LNCAP (cell line): ENCODE data around the gene ATP2A1.

Experiments
- TF ChIP-seq, protein P1 (sequence below): fragments of 450-650 bp; IDR thresholded peaks from 2 replicates; pipeline ENCODE4 v1.5.1; 2017; ENCODE audit warnings: mild to moderate bottlenecking

The ATP2A1 gene

DNA sequence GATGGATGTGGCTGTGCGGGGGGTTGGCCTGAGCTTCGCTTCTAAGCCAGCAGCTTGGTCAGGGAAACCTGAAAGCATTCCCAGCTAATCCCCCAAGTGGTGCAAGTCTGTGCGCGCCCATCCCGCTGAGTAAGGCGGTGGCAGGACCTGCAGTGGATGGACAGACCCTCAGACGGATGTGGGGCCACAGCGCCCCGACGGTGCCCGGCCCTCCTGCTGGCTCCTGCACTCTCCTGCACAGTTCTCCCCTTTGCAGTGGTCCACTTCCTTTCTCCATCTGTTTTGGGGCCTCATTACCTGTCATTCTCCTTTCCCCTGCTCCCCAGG lies 2.3 kb downstream of the ATP2A1 start:
- TF ChIP-seq, protein P1, sequence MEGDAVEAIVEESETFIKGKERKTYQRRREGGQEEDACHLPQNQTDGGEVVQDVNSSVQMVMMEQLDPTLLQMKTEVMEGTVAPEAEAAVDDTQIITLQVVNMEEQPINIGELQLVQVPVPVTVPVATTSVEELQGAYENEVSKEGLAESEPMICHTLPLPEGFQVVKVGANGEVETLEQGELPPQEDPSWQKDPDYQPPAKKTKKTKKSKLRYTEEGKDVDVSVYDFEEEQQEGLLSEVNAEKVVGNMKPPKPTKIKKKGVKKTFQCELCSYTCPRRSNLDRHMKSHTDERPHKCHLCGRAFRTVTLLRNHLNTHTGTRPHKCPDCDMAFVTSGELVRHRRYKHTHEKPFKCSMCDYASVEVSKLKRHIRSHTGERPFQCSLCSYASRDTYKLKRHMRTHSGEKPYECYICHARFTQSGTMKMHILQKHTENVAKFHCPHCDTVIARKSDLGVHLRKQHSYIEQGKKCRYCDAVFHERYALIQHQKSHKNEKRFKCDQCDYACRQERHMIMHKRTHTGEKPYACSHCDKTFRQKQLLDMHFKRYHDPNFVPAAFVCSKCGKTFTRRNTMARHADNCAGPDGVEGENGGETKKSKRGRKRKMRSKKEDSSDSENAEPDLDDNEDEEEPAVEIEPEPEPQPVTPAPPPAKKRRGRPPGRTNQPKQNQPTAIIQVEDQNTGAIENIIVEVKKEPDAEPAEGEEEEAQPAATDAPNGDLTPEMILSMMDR = no peak

DNA sequence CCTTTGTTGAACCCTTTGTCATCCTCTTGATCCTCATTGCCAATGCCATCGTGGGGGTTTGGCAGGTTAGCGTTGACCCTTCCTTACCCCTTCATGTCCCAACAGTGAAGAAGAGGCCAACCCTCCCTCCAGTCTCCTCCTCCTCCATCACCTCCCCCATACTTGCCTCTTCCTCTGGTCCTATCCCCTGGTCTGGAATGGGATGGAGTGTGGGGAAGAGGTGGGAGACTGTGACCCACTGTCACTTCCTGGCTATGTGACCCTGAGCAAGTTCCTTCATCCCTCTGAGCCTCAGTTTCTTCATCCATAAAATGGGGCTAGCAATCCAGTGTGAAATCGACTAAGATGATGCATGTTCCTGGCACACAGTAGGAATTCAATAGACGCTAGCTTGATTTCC lies 2.7 kb downstream of the ATP2A1 start:
- TF ChIP-seq, protein P1 = no peak

DNA sequence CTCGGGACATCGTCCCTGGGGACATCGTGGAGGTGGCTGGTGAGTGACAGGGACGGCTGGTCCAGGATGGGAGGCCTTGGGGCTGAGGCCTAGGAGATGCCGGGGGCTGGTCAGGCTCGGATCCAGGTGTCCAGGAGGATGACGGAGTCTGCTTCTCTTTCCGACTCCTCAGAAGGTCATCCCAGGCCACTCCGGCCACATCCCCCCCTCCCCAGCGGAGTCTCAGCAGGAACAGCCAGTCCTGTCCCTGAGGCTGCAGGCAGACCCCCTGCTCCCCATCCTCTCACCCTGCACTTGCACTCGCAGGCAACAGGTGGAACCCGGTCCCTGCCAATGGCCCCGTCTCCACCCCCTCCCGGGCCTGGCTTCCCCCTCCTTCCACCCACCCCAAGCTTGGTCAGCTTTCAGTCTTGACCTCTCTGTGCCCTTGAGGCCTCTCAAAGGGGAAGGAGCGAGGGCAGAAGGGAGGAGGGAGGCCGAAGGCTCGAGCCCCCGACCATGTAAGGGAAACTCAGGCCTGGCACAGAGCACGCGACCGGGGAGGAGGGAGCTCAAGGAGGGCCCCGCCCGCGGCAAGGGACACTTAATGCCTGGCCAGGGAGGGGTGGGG lies 4.4 kb downstream of the ATP2A1 start:
- TF ChIP-seq, protein P1 = no peak

DNA sequence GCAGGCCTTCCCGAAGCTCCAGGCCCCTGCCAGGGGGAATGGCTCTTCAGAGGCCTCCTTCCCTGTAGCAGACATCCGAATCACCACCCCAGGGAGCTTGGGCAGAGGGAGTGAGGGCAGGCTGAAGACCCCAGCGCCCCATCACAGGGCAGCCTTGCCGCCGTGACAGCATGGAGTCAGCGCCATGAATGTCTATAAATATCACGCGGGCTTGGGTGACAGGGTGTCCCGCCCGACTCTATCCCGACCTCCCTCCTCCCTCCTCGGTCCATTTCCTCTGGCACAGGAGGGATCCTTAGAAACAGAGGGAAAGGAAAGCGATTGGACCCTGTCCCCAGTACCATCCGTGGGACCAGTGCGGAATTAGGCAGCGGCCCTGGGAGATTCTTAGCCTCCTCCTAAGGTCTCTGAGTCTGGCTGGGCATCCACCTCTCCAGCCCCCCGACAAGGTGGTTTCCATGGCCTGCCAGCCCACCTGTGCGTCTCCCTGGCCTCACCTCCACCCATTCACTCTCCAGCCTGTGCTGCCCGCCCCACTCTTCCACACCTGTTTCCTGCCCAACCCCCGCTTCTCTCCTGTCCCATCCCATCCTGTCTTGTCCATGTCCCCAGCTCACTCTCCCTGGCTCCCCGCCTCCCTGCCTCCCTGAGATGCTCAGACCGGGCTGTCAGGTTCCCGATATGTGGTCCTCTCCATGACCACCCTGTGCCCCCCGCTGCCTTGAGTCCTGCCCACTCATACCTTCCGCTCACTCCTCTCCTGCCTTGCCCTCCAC lies 5.1 kb downstream of the ATP2A1 start:
- TF ChIP-seq, protein P1 = no peak

DNA sequence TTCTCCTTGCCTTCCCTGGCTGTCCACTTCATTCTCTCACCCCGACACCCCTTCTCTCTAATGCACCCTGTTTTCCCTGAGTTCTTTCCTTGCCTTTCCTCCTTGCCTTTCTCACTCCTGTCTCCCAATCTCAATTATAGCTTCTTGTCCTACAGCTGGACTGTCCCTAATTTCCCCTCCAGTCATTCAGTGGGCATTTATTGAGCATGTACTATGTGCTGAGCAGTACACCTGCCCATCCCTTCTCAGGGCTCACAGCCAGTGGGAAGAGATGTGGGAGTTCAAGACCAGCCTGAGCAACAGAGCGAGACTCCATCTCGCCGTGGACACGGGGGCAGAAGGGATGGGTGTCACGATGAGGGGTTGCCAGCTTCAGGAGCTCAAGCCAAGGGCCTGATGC lies 5.8 kb downstream of the ATP2A1 start:
- TF ChIP-seq, protein P1 = no peak

DNA sequence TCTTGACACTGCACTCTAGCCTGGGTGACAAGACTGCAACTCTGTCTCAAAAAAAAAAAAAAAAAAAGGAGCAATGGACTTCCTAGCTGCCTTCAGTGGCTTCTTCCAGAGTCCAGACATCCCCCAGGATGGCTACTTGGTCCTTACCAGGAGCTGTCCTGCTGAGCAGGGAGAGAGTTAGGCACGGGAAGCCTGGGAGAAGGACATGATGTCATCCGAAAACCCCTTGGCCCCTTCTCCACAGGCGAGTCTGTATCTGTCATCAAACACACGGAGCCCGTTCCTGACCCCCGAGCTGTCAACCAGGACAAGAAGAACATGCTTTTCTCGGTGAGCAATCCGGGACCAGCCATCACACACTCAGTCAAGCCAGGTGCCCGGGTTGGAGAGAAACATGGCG lies 8.7 kb downstream of the ATP2A1 start:
- TF ChIP-seq, protein P1 = no peak

DNA sequence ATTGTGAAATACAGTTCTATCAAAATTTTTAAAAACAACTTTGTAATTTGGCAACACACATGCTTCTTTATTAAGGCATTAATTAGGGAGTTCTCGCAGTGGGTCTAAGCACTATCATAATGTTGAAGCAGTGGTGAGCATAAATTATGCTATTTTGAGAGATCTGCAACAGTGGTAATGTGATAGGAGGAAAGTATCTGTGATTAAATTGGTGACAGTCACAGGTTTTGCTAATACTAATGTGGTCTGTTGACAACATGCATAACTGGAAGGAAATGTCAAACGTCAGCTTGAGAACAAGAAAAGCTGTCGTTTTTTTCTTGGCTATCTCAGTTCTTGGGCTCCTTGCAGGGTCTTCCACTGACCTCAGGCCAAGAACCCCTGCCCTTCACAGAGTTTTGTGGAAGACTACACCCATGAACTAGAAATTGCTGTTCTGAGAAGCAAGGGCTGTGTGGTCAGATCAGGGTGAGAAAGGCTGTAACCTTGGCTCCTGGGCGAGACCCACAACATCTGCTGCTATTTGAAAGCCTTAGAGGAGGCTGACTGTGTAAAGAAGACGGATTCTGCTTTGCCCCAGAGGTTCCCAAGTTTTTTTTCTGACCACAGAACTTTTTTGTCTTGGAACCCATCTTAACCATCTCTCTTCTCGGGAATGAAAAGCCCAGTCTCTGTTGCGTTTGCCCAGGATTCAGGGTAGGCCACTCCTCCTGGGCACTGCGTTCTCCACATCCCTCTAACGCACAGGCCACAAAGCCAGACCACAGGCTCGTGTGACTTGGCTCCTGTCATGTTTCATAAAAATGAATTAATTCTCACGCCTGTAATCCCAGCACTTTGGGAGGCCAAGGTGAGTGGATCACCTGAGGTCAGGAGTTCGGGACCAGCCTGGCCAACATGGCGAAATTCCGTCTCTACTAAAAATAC lies 13.9 kb downstream of the ATP2A1 start:
- TF ChIP-seq, protein P1 = no peak
